Motor neuron (in vitro differentiated cells): ENCODE results near the gene CDK5. TPM values are rescaled to one million over a fixed set of nuclear protein-coding genes. Genes with fewer than 3 reads are reported as not detected.
"Not testable (repeated sequence)": the region's sequence is repeated elsewhere in the genome, so short reads cannot be mapped to it uniquely, and the experiment has no call there.

Experiments used
- ATAC-seq, 8 experiments: fragments of 200-7000 bp; cut with Tn5 transposase; replicated peaks in 6 of 8; 2 replicates each; pipeline ENCODE4 v1.8.0; 2021; ENCODE audit warnings: mild to moderate bottlenecking in 8 of 8, moderate library complexity in 8 of 8
- H3K27ac ChIP-seq, 2 donors: fragments of 250-450 bp; sonication (Bioruptor Pico); 2 replicates each; pipeline ENCODE4 v1.9.0; 2021; ENCODE audit warnings: antibody characterized with exemption in 2 of 2, mild to moderate bottlenecking in 2 of 2, moderate library complexity in 1 of 2
- H3K4me1 ChIP-seq, 2 donors: fragments of 250-450 bp; sonication (Bioruptor Pico); replicated peaks in 1 of 2; 2 replicates each; pipeline ENCODE4 v1.6.1; 2021; ENCODE audit warnings: antibody characterized with exemption in 2 of 2, mild to moderate bottlenecking in 2 of 2, moderate library complexity in 1 of 2
- H3K4me3 ChIP-seq, 5 donors: fragments of 250-450 bp; sonication (Bioruptor Pico); 2 replicates each; pipeline ENCODE4 v1.9.0; 2021; ENCODE audit warnings: antibody characterized with exemption in 5 of 5, mild to moderate bottlenecking in 5 of 5, moderate library complexity in 4 of 5
- WGBS, 10 experiments: fragments of 450-650 bp; shearing (Covaris generic); methylation state at CpG; one replicate each; pipeline ENCODE4 v1.0.0; 2022; 5-methylcytosine and 5-hydroxymethylcytosine counted together
- in situ Hi-C, 9 experiments: fragments of 400-800 bp; cut with MboI; loops; one replicate each; pipeline ENCODE4 v1.15.0; 2021; ENCODE audit warnings: low sequenced_read_pairs in 9 of 9, low pct_unique_long_range_greater_than_20kb in 2 of 9; ENCODE audit not compliant: unreplicated experiment in 9 of 9
- total RNA-seq, 8 experiments: library from RNA; unstranded; fragments of 300-600 nt; gene quantifications; 2 replicates each; pipeline versions ENCODE4 v1.2.3 to v1.2.4, GENCODE V29; 2022

CDK5 gene
- total RNA-seq, 8 experiments from 2014 or later = 18.7 to 28.6 (median 22.3) TPM

DNA sequence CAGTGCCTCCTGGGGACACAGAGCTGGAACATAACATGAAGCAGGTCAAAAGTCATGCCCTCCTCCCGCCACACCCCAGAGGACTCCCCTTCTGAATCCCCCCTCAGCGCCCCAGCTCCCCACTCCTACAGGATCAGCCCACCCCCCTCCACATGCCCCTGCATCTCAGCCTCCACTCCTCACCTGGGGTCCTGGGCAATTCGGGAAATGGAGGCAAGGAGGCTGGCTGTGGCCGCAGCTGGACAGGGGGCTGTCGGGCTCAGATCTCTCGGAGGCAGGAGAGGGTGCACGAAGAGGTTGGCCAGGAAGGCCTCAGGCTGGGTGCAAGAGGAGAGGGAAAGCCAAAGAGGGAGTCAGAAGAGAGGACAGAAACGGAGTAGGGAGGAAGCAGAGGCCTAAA, 41.2 kb downstream of the CDK5 start:
- 78 to 96% (median 80%) methylated on average over 1 to 6 of the region's 8 CpGs; no CpG with 5 or more reads in 7 of the 10 experiments for WGBS, 10 experiments
- Histone ChIP-seq H3K27ac (no peak overlapping the region), H3K4me3 (no peak overlapping the region), H3K4me1 (peaks cover 35 to 44% of the 10 kb centered on the region in 2 donors)
- no peak for ATAC-seq
- in situ Hi-C loops = no loop called here

DNA sequence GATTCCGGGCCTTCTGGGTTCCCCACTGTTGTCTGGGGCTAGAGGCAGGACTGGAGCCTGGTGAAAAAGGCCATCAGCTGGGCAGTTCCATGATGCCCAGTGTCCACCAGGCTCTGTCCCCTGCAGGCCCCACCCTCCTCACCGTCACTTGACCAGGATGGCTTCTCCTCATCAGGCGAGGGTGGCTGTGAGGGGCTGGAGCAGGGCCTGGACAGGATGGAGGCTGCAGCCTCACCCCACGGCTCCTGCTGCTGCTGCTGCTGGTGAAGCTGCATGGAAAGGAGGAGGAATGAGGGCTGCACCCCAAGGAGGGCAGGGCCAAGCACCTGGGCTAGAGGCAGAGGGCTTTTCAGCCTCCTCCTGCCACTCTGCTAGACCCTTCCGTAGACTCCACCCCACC, 41.7 kb downstream of the CDK5 start:
- 93 to 100% methylated on average over 2 of the region's 5 CpGs; no CpG with 5 or more reads in 8 of the 10 experiments for WGBS, 10 experiments
- Histone ChIP-seq H3K4me1 (peaks cover 35 to 42% of the 10 kb centered on the region in 2 donors), H3K27ac (no peak overlapping the region), H3K4me3 (no peak overlapping the region)
- no peak for ATAC-seq
- in situ Hi-C loops = no loop called here

DNA sequence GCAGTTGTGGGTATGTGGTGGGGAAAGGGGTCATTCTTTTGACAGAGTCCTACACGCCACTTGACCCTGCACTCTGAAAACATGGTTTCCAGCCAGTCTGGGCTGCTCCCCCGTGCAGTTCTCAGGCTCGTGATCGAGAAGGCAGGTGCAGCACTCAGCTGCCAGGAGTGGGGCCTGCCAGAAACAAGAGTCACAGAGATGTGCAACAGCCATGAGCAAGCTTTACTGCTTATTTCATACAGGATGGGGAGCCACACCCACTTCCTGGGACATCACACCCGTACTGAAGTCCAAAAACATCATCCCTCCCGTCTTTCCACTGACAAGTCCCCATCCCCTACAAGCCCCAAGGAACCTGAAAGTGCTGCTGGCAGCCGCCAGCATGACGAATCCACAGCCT, 42.7 kb downstream of the CDK5 start:
- Histone ChIP-seq H3K27ac (no peak overlapping the region), H3K4me3 (no peak overlapping the region), H3K4me1 (peaks cover 35 to 41% of the 10 kb centered on the region in 2 donors)
- in situ Hi-C loops = no loop called here
- ATAC-seq = no peak
- 40 to 100% (median 87%) methylated on average over 2 to 6 of the region's 8 CpGs; no CpG with 5 or more reads in 2 of the 10 experiments for WGBS, 10 experiments

DNA sequence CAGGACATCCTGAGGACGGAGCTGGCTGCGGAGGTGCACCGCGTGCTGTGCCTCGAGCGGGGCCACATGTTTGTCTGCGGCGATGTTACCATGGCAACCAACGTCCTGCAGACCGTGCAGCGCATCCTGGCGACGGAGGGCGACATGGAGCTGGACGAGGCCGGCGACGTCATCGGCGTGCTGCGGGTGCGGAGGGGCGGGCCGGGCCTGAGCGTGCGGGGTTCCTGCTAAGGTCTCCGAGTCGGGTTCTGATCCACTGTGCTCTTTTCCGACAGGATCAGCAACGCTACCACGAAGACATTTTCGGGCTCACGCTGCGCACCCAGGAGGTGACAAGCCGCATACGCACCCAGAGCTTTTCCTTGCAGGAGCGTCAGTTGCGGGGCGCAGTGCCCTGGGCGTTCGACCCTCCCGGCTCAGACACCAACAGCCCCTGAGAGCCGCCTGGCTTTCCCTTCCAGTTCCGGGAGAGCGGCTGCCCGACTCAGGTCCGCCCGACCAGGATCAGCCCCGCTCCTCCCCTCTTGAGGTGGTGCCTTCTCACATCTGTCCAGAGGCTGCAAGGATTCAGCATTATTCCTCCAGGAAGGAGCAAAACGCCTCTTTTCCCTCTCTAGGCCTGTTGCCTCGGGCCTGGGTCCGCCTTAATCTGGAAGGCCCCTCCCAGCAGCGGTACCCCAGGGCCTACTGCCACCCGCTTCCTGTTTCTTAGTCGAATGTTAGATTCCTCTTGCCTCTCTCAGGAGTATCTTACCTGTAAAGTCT, 43.8 kb downstream of the CDK5 start:
- in situ Hi-C loops = no loop called here
- peak; percentile 42 to 75 (median 61) for ATAC-seq
- H3K4me3 ChIP-seq = peak overlapping the region; percentile 9 to 29 (median 12)
- 0 to 60% (median 30%) methylated on average over 1 to 15 of the region's 55 CpGs; no CpG with 5 or more reads in 1 of the 10 experiments for WGBS, 10 experiments
- H3K27ac ChIP-seq = no peak overlapping the region
- H3K4me1 ChIP-seq = peaks cover 32 to 39% of the 10 kb centered on the region in 2 donors

DNA sequence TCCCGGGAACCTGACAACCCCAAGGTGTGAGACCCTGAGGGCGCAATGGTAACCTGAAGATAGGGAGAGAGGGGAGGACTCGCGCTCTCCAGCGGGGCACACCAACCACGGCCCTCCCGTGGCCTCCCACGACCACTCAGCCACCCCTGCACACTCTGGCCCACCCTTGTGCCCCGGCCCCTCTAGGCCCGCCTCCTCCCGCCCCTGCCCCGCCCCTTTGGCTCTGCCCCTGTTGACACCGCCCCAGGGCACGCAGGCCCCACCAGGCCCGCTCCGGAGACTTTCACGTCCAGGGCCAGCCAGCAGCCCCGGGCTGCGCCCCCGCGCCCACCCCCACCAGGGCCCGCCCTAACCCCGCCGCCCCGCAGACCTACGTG, 44.4 kb downstream of the CDK5 start:
- H3K4me3 ChIP-seq = peak overlapping the region in 1 of 5 donors; percentile 29

DNA sequence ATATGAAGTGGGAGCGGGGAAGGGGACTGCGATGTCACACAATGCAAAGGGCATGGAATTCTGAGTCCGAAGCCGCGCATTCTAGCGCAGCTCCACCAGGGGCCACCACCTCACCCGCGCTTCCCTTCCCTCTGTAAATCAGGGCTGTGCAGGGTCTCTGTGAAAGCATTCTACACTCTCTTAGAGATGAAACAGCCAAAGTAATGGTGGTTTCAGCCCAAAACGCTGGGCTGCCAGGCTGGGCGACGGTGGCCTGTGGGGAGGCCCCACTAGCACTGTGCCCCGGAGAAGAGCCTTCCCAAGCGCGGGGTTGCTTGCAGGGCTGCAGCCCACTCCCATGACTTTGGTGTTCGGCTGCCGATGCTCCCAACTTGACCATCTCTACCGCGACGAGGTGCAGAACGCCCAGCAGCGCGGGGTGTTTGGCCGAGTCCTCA, 44.8 kb downstream of the CDK5 start:
- in situ Hi-C loops = no loop called here
- Histone ChIP-seq H3K27ac (no peak overlapping the region), H3K4me3 (peak overlapping the region in 1 of 5 donors; percentile 29), H3K4me1 (peaks cover 29 to 31% of the 10 kb centered on the region in 2 donors)
- 17 to 100% (median 37%) methylated on average over 2 to 10 of the region's 23 CpGs; no CpG with 5 or more reads in 5 of the 10 experiments for WGBS, 10 experiments
- ATAC-seq = peak; percentile 1 to 68 (median 58)

More for the DNA sequence above, 44.4 kb downstream of the CDK5 start:
- WGBS, 10 experiments = 20% methylated on average over 3 of the region's 26 CpGs; no CpG with 5 or more reads in 9 of the 10 experiments
- Histone ChIP-seq H3K4me1 (peaks cover 30 to 34% of the 10 kb centered on the region in 2 donors), H3K27ac (no peak overlapping the region)
- ATAC-seq = peak in 5 of 8 experiments; percentile 4 to 31 (median 25)
- in situ Hi-C loops = no loop called here

DNA sequence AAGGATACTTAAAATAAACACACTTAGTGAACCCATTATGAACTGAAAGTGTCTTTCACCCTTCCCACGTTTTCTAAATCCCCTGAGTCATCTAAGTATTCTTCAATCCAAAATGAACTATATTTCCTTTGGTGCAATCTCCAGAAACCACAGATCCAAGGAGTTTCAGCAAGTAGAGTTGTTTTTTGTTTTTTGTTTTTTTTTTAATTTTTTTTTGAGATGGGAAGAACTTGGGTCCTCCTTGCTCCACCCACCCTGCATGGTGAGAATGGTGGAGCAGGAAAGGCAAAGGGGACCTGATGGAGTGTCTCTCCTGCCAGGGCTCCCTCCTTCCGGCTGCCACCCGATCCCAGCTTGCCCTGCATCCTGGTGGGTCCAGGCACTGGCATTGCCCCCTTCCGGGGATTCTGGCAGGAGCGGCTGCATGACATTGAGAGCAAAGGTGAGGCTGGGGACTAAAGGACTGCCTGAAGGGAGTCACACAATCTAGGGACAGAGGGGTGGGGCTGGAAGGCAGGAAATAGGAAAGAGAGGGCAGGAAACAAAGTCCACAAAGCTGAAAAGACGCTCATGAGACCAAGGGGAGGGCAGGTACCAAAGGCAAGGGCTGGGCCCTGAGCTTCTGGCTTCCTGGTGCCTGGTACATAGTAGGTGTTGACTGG, 45.5 kb downstream of the CDK5 start:
- H3K27ac ChIP-seq = no peak overlapping the region
- 0 to 89% (median 59%) methylated on average over 1 to 5 of the region's 6 CpGs; no CpG with 5 or more reads in 4 of the 10 experiments for WGBS, 10 experiments
- in situ Hi-C loops = no loop called here
- peaks cover 27 to 28% of the 10 kb centered on the region in 2 donors for H3K4me1 ChIP-seq
- ATAC-seq = no peak
- no peak overlapping the region for H3K4me3 ChIP-seq

DNA sequence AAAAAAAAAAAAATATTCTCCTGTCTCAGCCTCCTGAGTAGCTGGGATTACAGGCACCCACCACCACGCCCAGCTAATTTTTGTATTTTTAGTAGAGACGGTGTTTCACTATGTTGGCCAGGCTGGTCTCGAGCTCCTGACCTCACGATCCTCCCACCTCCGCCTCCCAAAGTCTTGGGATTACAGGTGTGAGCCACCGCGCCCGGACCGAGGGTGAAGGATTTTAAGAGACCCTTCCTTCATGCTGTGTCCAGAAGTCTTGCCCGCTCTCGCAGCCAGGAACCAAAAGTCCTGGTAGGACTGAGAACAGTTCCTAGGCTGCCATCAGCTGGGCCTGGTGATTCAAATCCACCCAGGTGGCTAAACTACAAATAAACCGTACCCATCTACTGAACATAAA, 46.1 kb downstream of the CDK5 start:
- 71 to 100% (median 100%) methylated on average over 1 to 5 of the region's 12 CpGs; no CpG with 5 or more reads in 3 of the 10 experiments for WGBS, 10 experiments
- H3K27ac ChIP-seq, H3K4me3 ChIP-seq, ATAC-seq, in situ Hi-C loops: not testable (repeated sequence)
- H3K4me1 ChIP-seq = peaks cover 27 to 28% of the 10 kb centered on the region in 2 donors

DNA sequence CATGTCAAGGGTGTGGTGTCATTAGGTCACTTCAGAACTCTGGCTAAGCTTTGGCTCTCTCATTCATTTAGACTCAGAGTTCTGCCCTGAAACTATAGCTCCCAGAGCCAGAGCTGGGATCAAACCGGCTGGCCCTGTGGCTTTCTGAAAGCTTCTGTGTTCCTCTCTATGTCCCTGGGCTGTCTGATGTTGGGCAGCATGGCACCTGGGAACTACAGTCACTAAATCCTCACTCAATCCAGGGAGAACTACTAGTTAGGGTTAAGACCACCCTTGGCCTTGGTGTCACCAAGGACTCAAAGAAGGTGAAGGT, 46.6 kb downstream of the CDK5 start:
- Histone ChIP-seq H3K27ac (no peak overlapping the region), H3K4me3 (no peak overlapping the region), H3K4me1 (peaks cover 27 to 28% of the 10 kb centered on the region in 2 donors)
- peak in 2 of 8 experiments; percentile 9 to 10 for ATAC-seq
- WGBS, 10 experiments = 100% methylated on average over 1 of the region's 1 CpG; no CpG with 5 or more reads in 9 of the 10 experiments
- in situ Hi-C loops = no loop called here

DNA sequence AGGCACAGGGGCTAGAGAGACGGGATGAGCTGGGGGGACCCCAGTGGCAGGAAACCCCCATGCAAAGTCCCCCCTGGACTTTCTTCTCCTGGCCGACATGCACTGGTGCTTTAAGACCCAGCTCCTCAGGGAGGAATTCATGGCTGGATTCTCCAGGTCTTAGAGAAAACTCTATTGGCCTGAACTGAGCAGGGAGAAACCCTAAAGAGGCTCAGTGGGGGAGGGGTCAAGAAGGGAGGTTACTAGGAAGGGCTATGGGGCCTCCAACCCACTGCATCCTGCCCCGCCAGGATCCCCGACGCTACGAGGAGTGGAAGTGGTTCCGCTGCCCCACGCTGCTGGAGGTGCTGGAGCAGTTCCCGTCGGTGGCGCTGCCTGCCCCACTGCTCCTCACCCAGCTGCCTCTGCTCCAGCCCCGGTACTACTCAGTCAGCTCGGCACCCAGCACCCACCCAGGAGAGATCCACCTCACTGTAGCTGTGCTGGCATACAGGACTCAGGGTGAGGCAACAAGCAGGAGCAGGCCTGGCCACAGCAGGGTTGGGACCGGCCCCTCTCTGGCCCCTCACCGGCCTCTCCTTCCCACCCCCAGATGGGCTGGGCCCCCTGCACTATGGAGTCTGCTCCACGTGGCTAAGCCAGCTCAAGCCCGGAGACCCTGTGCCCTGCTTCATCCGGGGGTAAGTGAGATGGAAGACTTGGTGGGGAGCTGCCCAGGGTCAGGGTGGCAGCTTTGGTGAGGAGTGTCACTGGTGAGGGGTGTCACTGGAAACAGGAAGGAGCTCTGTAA, 47.2 kb downstream of the CDK5 start:
- Histone ChIP-seq H3K4me1 (peaks cover 27 to 28% of the 10 kb centered on the region in 2 donors), H3K27ac (no peak overlapping the region), H3K4me3 (no peak overlapping the region)
- peak; percentile 2 to 22 (median 14) for ATAC-seq
- in situ Hi-C loops = no loop called here
- WGBS, 10 experiments = 0 to 27% (median 26%) methylated on average over 1 to 7 of the region's 18 CpGs; no CpG with 5 or more reads in 7 of the 10 experiments

DNA sequence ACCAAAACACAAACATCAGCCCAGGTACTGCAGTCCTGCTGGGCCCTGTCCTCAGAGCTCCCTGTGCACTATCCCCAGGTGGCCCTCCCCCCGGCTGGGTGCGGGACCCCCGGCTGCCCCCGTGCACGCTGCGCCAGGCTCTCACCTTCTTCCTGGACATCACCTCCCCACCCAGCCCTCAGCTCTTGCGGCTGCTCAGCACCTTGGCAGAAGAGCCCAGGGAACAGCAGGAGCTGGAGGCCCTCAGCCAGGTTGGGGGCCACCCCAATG, 47.7 kb downstream of the CDK5 start:
- no peak for ATAC-seq
- WGBS, 10 experiments = no CpG with 5 or more reads among the region's 7 CpGs
- Histone ChIP-seq H3K4me3 (no peak overlapping the region), H3K4me1 (peaks cover 27 to 28% of the 10 kb centered on the region in 2 donors), H3K27ac (no peak overlapping the region)
- in situ Hi-C loops = no loop called here

DNA sequence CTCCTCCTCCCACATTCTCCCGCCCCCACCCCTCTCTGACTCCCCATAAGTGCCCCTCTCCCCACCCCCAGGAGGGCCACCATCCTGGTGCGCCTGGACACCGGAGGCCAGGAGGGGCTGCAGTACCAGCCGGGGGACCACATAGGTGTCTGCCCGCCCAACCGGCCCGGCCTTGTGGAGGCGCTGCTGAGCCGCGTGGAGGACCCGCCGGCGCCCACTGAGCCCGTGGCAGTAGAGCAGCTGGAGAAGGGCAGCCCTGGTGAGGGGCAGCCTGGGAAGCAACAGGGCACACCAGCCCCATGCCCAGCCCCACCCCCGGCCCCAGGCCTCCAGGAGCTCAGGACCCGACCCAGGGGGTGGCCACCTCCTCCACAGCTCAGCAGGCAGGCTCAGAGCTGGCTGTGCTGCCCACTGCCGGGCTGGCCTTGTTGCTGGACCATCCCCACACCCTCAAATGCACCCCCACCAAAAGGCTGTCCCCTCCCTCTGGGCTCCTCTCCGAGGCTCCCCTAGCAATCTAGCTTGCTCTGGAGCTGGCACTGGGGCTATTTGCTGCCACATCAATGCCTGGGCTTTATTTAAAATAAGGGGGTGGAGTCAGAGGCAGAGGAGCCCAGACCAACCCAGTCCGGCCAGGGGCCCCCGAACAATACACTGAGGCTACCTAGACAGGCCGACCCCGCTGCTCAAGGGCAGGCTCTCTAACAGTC, 48.2 kb downstream of the CDK5 start:
- H3K4me3 ChIP-seq = no peak overlapping the region
- WGBS, 10 experiments = 40% methylated on average over 1 of the region's 22 CpGs; no CpG with 5 or more reads in 9 of the 10 experiments
- in situ Hi-C loops = no loop called here
- ATAC-seq = peak in 5 of 8 experiments; percentile 38 to 47 (median 42)
- H3K4me1 ChIP-seq = peaks cover 27 to 28% of the 10 kb centered on the region in 2 donors
- H3K27ac ChIP-seq = no peak overlapping the region
